ENCODE results near the gene CARD6.
"Not testable (repeated sequence)": the region's sequence is repeated elsewhere in the genome, so short reads cannot be mapped to it uniquely, and the experiment has no call there.

The CARD6 gene

DNA sequence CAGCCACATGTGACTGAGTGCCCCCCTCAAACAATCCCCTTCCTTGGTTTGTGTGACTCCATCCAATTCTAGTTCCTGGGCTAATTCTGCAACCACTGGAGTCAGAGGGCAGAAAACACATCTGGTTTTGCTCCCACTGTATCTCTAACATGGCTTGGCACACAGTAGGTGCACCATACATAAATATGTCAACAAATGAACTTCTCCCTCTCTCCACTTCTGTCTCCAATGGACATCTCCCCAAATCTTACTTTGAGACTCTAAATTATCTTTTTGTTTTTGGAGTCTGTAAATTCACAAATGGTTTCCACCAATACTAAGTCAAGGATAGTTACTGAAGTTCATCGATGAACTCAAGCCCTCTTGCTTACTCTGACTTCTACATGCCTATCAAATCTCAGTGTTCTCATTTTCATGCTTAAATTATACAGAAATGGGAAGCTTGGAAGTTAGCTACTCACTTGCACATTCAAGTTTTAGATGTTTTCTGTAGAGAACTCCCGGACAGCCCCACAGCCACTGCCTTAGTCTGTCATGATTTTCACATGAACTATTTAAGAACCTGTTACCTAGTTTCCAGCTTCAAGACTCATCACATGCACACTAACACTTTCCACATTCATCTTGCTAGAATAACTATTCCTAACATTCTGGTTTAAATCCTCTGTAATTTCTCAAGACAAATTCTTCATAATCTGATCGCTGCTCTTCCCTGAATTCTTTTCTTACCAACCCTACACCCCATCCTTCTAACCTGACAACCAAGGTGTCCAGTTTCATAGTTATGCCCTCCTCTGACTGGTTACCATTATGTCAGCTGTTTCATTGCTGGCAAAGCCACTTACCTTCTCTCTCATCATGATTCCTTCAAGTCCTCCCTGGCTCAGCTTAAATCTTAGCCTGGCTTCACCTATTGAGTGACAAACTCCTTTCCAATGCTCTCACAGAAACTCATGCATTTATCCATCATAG, 12.2 kb upstream of the CARD6 start:
- no peak for DNase-seq (ENCODE audit: low read depth in 2 of 2, low spot score in 1 of 2)

- DNase-seq (ENCODE audit: low read depth in 2 of 2, low spot score in 1 of 2) = no peak
Measured at GRCh38 chr5:40829748-40830533, 11.2 kb upstream of the CARD6 start.

GRCh38 chr5:40831346-40832210, 9.6 kb upstream of the CARD6 start:
- no peak for DNase-seq (ENCODE audit: low read depth in 2 of 2, low spot score in 1 of 2)

- DNase-seq (ENCODE audit: low read depth in 2 of 2, low spot score in 1 of 2) = no peak
Measured at GRCh38 chr5:40832345-40832744, 8.8 kb upstream of the CARD6 start.

DNA sequence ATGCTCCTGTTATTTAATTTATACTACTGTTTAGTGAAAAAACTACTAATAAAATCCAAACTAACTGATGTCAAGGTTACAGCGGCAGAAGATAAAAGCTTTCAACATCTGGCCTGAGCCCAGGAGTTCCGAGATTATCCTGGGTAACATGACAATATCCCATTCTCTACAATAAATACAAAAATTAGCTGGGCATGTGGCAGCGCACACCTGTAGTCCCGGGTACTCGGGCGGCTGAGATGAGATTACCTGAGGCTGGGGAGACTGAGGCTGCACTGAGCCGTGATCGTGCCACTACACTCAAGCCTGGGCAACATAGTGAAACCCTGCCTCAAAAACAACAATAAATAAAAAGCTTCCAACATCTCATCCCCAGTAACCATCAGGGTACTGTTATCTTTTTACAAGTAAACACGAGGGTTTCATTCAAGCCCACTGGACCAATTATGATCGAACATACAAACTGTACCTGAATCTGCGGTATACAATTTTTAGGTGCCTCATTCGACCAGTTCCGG, 7.4 kb upstream of the CARD6 start:
- DNase-seq (ENCODE audit: low read depth in 2 of 2, low spot score in 1 of 2) = no peak

DNA sequence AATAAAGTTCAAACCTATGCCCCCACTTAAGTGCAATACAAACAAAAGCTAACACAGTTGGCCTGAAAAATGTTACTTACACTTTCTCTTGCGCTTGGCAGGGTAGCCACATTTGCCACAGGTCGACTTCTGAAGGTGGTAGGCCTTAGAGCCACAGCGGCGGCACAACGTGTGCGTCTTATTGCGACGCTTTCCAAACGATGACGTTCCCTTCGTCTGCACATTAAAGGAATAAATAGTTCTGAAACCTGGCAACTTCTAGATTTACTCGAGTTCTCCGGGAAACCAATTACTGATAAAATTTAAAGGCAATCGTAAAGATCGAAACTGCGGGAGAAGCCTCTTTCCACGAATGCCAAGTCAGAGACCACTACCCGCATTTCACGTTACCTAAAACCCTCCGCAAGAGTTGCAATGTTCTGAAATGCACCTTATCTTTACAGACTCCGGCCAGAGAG, 6.7 kb upstream of the CARD6 start:
- peak in 1 of 2 donors; percentile 24 for DNase-seq (ENCODE audit: low read depth in 2 of 2, low spot score in 1 of 2)

- peak; percentile 72 to 81 for DNase-seq (ENCODE audit: low read depth in 2 of 2, low spot score in 1 of 2)
Measured at GRCh38 chr5:40834849-40835787, 6.0 kb upstream of the CARD6 start, which contains the start of gene RPL37. Gene RPL37, minus strand, starts transcription at chr5:40835222. Its CDS starts 37 bp downstream, at chr5:40835185.

DNA sequence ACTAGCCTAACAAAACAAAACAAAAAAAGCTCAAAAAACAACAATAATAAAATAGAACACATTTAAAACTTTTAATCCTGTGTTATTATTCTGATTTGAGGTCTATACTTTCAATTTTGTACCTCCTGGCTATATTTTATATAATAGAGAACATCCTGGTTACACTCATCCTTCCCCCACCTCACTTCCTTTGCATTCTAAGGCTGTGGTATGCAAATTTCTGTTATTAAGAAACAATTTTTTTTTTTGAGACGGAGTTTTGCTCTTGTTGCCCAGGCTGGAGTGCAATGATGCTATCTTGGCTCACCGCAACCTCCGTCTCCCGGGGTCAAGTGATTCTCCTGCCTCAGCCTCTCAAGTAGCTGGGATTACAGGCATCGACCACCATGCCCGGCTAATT, 3.1 kb upstream of the CARD6 start:
- DNase-seq (ENCODE audit: low read depth in 2 of 2, low spot score in 1 of 2) = no peak

DNA sequence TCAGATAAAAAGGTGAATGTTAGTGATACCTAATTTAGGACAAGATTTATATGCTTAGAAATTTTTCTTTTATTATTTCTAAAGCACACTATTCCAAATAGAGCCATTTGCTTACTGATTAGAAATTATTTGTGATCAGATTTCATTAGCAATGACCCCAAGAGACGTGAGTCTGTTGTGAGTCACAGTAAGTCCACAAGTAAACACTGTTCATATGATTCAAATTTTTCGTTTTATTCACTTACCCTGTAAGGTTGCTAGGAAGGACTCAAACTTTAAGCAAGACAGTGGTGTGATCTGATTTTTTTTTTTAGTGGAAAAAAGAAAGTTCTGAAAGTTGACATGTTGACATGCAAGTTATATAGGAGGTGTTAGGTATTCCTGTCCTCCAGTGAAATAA, 1.2 kb downstream of the CARD6 start:
- no peak for DNase-seq (ENCODE audit: low read depth in 2 of 2, low spot score in 1 of 2)

DNA sequence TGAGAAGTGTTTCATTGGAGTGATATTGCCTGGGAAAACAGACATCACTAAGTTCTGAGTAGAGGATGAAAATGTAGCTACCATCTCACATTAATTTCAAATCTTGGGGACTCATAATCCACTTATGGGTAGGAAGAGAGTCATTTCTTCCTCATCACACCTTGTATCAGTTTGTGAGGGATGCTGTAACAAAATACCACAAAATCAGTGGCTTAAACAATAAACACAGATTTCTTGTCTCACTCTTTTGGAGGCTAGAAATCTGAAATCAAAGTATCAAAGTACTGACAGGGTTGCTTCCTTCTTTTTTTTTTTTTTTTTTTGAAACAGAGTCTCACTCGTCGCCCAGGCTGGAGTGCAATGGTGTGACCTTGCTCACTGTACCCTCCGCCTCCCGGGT, 3.4 kb downstream of the CARD6 start:
- no peak for DNase-seq (ENCODE audit: low read depth in 2 of 2, low spot score in 1 of 2)

DNA sequence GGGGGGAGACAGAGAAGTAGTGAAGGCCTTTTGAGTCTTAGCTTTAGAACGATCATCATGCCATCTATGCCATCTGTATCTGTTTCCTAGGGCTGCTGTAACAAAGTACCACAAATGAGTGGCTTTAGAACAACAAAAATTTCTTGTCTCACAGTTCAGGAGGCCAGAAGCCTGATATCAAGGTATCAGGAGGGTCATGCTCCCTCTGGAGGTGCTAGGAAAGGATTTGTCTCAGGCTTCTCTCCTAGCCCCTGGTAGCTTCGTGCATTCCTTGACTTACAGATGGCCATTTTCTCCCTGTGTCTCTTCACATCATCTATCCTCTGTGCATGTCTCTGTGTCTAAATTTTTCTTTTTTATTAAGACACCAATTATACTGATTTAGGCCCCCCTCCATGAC, 5.2 kb downstream of the CARD6 start:
- no peak for DNase-seq (ENCODE audit: low read depth in 2 of 2, low spot score in 1 of 2)

- DNase-seq (ENCODE audit: low read depth in 2 of 2, low spot score in 1 of 2) = no peak
Measured at GRCh38 chr5:40847525-40847924, 6.4 kb downstream of the CARD6 start.

- no peak for DNase-seq (ENCODE audit: low read depth in 2 of 2, low spot score in 1 of 2)
Measured at GRCh38 chr5:40853632-40854192, 12.5 kb downstream of the CARD6 start.

GRCh38 chr5:40860711-40861110, 19.5 kb downstream of the CARD6 start:
- DNase-seq (ENCODE audit: low read depth in 2 of 2, low spot score in 1 of 2) = no peak

DNA sequence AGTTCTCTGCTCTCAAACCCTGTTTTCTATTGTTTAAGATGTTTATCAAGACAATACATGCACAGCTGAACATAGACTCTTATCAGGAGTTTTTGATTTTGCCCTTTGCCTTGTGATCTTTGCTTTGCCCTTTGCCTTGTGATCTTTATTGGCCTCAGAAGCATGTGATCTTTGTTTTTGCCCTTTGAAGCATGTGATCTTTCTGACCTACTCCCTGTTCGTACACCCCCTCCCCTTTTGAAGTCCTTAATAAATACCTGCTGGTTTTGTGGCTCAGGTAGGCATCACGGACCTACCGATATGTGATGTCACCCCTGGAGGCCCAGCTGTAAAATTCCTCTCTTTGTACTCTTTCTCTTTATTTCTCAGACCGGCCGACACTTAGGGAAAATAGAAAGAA, 23.8 kb downstream of the CARD6 start:
- DNase-seq (ENCODE audit: low read depth in 2 of 2, low spot score in 1 of 2) = not testable (repeated sequence)

- DNase-seq (ENCODE audit: low read depth in 2 of 2, low spot score in 1 of 2) = no peak
Measured at GRCh38 chr5:40866844-40867243, 25.7 kb downstream of the CARD6 start.

DNA sequence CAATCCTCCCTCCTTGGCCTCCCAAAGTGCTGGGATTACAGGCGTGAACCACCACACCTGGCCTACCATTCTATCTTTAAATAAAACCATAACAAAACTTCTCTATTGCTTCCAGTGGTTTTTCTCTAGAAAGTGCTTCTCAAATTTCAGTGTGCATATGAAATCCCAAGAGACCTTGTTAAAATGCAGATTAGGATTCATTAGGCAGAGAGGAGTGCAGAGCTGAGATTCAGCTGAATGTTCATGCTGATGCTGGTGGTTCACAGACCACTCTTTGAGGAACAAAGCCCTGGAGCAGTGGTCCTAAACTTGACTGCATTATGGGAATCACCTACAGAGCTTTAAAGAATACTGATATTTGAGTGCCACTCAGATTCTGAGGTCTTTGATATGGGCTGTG, 28.2 kb downstream of the CARD6 start:
- DNase-seq (ENCODE audit: low read depth in 2 of 2, low spot score in 1 of 2) = no peak

DNA sequence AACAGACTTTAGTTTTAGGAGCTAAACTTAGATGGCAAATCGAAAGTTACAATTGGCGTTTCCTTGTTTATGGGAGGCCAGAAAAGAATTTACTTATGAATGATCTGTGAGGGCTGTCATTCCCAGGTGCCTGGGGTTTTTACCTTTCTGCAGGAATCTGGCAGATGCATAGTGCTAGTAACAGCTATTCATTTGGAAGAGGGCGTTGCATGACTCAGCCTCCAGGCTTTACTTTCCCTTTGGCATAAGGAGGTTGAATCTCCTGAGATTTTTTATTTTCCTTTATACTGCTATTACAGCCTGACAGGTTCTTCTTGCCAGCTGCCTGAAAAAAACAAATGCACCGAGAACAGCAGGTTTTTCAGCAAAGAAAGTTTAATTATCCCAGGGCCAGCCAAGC, 30.0 kb downstream of the CARD6 start:
- no peak for DNase-seq (ENCODE audit: low read depth in 2 of 2, low spot score in 1 of 2)

GRCh38 chr5:40872253-40872652, 31.1 kb downstream of the CARD6 start:
- not testable (repeated sequence) for DNase-seq (ENCODE audit: low read depth in 2 of 2, low spot score in 1 of 2)

Measured in stimulated activated CD8-positive, alpha-beta memory T cell treated with anti-CD3 and anti-CD28 coated beads, Interleukin-4, amount 100 ng/mL, for 1 hour (primary cell).